Sigmoid colon (tissue), 7 donors: ENCODE measurements around the gene RAI2. TPM values are rescaled to one million over a fixed set of nuclear protein-coding genes. Genes with fewer than 3 reads are reported as not detected.

Source experiments
- DNase-seq: peaks from one replicate; pipeline ENCODE4 v3.0.0-alpha.2; 2019
- H3K27ac ChIP-seq, 4 donors: fragments of 200-600 bp; sonication (generic); one replicate each; pipeline ENCODE4 v1.5.1; 2016 to 2019; ENCODE audit warnings: mild to moderate bottlenecking in 1 of 4
- H3K27me3 ChIP-seq, 3 donors: fragments of 200-600 bp; sonication (generic); one replicate each; pipeline ENCODE4 v1.5.1; 2019; ENCODE audit warnings: mild to moderate bottlenecking in 1 of 3
- H3K36me3 ChIP-seq, 4 donors: fragments of 200-600 bp; sonication (generic); one replicate each; pipeline ENCODE4 v1.5.1; 2016 to 2019
- H3K4me1 ChIP-seq, 4 donors: fragments of 200-600 bp; sonication (generic); one replicate each; pipeline ENCODE4 v1.5.1; 2017 to 2019
- H3K4me3 ChIP-seq, 4 donors: fragments of 200-600 bp; sonication (generic); one replicate each; pipeline ENCODE4 v1.5.1; 2017 to 2019; ENCODE audit warnings: mild to moderate bottlenecking in 2 of 4, moderate library complexity in 1 of 4
- H3K9me3 ChIP-seq, 4 donors: fragments of 200-600 bp in 3 of 4; sonication (generic) in 3 of 4; one replicate each; pipeline versions ENCODE4 v1.5.1 to v1.6.1; 2013 to 2019
- EP300 ChIP-seq, 4 donors: sonication (generic); formaldehyde crosslinking; IDR thresholded peaks; one replicate each; pipeline ENCODE4 v1.6.1; 2017; ENCODE audit warnings: antibody characterized with exemption in 4 of 4
- POLR2A ChIP-seq, 2 donors: fragments of 450-650 bp; IDR thresholded peaks; one replicate each; pipeline ENCODE4 v1.6.1; 2016; ENCODE audit warnings: antibody characterized with exemption in 2 of 2, mild to moderate bottlenecking in 2 of 2, moderate library complexity in 2 of 2
- POLR2AphosphoS5 ChIP-seq, 4 donors: sonication (generic); formaldehyde crosslinking; IDR thresholded peaks; one replicate each; pipeline ENCODE4 v1.6.1; 2017; ENCODE audit warnings: antibody characterized with exemption in 4 of 4
- WGBS, 2 donors: extraction: QIAGEN DNeasy Blood & Tissue Kit; methylation state at CpG; one replicate each; pipeline ENCODE4 v1.1.7; 2013; 5-methylcytosine and 5-hydroxymethylcytosine counted together
- intact Hi-C: fragments of 100-400 bp; cut with DNase I; formaldehyde crosslinking; loops from one replicate; pipeline ENCODE4 v1.15.1; 2023
- polyA plus RNA-seq, 3 donors: library from polyadenylated mRNA; stranded (reverse); fragments of 200-250 nt; gene quantifications; one replicate each; pipeline ENCODE4 v1.2.3, GENCODE V29; 2013
- total RNA-seq, 4 donors: library from RNA; depleted of rRNA; stranded (reverse); fragments of >200 nt; gene quantifications; one replicate each; pipeline ENCODE4 v1.1.0, GENCODE V29; 2016
- TF ChIP-seq, protein P1 (sequence below), 4 experiments: fragments of 450-650 bp in 3 of 4; fragments of 200-600 bp in 1 of 4; IDR thresholded peaks; one replicate each; pipeline ENCODE4 v1.5.1; 2016 to 2019; ENCODE audit warnings: antibody characterized with exemption in 4 of 4, mild to moderate bottlenecking in 3 of 4, moderate library complexity in 2 of 4
- donor health status: healthy with polysubstance abuse.
- donor health status: Bipolar disorder and iron deficiency.
- donor health status: healthy.

Gene RAI2
- total and polyA plus RNA-seq, 7 donors: 3.7 to 26.0 (median 19.6) TPM

DNA sequence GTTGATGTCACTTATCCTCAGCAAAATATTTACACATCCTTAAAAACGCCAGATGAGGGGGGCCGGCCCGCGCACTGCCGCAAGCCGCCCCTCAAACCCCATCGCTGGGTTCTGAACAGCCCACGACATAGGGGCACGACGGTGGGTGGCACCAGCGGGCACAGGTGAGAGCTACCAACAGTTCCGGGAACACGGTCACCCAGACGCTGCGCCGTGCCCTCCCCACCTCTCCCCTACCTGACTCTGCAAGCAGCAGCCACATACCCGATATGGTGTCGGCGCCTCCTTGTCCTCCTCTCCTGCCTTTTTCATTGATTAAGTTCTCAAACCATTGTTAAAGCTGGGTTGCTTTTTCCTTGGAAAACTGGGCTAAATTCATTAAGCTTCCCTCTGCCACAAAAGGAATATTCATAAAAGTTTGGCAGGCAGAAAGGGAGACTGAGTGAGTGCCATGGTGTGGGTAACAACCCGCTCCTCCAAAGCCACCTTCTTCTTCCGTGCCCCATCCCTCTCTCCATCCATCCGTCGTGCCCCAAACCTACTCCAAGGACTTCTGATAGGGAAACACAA lies 1.4 kb downstream of the RAI2 start:
- H3K9me3 ChIP-seq: no peaks in the 10 kb centered on the region
- peak overlapping the region; percentile 61 to 62 (median 62) for H3K4me3 ChIP-seq
- intact Hi-C loops: no loop called here
- H3K4me1 ChIP-seq: peaks cover 0 to 16% (median 9%) of the 10 kb centered on the region in 4 donors
- no peaks in the 10 kb centered on the region for H3K36me3 ChIP-seq
- TF ChIP-seq POLR2A (IDR thresholded peaks at IDR 0.05): no peak
- TF ChIP-seq, protein P1, sequence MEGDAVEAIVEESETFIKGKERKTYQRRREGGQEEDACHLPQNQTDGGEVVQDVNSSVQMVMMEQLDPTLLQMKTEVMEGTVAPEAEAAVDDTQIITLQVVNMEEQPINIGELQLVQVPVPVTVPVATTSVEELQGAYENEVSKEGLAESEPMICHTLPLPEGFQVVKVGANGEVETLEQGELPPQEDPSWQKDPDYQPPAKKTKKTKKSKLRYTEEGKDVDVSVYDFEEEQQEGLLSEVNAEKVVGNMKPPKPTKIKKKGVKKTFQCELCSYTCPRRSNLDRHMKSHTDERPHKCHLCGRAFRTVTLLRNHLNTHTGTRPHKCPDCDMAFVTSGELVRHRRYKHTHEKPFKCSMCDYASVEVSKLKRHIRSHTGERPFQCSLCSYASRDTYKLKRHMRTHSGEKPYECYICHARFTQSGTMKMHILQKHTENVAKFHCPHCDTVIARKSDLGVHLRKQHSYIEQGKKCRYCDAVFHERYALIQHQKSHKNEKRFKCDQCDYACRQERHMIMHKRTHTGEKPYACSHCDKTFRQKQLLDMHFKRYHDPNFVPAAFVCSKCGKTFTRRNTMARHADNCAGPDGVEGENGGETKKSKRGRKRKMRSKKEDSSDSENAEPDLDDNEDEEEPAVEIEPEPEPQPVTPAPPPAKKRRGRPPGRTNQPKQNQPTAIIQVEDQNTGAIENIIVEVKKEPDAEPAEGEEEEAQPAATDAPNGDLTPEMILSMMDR (IDR thresholded peaks at IDR 0.05): no peak
- no peak for TF ChIP-seq POLR2AphosphoS5 (IDR thresholded peaks at IDR 0.05)
- no peak for TF ChIP-seq EP300 (IDR thresholded peaks at IDR 0.05)
- peaks cover 0 to 3% (median 0%) of the 10 kb centered on the region in 3 donors for H3K27me3 ChIP-seq
- no peak for DNase-seq
- WGBS, 2 donors: 1 to 2% methylated on average over 23 of the region's 23 CpGs
- peak overlapping the region; percentile 73 to 76 (median 73) for H3K27ac ChIP-seq

DNA sequence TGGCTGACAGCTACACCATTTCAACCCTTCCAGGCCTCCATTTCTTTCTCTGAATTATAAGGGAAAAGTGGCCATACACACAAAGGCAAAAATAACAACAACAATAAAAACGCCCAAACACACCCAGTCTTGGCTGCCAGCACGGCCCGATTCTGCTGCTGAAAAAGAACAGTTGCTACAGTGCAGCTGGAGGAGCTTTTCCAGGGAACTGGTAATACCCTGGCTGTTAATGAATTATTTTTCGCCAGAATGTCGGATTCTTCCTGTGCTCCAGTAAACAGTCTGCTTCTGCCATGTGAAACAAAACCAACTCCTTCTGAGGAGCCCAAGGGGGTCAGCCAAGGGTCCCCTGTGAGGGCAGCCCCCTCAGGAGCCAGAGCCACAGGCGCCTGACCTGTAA lies 6.6 kb downstream of the RAI2 start:
- no peak overlapping the region for H3K4me3 ChIP-seq
- H3K4me1 ChIP-seq: peaks cover 0 to 24% (median 13%) of the 10 kb centered on the region in 4 donors
- WGBS, 2 donors: 28 to 54% methylated on average over 6 of the region's 6 CpGs
- no peaks in the 10 kb centered on the region for H3K9me3 ChIP-seq
- no peaks in the 10 kb centered on the region for H3K36me3 ChIP-seq
- intact Hi-C loops: no loop called here
- TF ChIP-seq EP300 (IDR thresholded peaks at IDR 0.05) (no peak), POLR2A (IDR thresholded peaks at IDR 0.05) (no peak), POLR2AphosphoS5 (IDR thresholded peaks at IDR 0.05) (no peak)
- TF ChIP-seq, protein P1 (IDR thresholded peaks at IDR 0.05): no peak
- no peaks in the 10 kb centered on the region for H3K27me3 ChIP-seq
- no peak for DNase-seq
- peak overlapping the region; percentile 10 to 57 (median 44) for H3K27ac ChIP-seq

DNA sequence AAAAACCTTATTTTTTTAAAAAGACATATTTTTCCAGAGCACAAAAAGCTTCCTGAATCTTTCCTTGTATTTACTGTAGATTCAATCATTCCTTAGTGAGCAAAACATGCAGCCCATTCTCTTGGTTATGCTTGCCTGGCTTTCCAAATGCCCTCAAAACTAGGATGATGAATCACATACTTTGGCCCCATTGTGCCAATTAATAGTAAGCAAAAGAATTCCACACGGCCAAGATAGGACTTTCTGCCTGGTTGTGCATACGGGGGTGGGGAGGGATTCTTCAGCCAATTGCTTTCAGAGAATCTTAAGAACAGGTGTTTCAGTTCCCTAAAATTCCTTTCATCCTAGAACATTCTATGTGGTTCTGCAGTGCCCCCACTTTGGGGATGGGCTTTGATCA lies 7.0 kb downstream of the RAI2 start:
- Histone ChIP-seq H3K4me3 (no peak overlapping the region), H3K9me3 (no peaks in the 10 kb centered on the region), H3K27ac (peak overlapping the region in 2 of 4 donors; percentile 50 to 57), H3K36me3 (no peaks in the 10 kb centered on the region), H3K27me3 (no peaks in the 10 kb centered on the region), H3K4me1 (peaks cover 0 to 24% (median 14%) of the 10 kb centered on the region in 4 donors)
- TF ChIP-seq POLR2AphosphoS5 (IDR thresholded peaks at IDR 0.05) (no peak), EP300 (IDR thresholded peaks at IDR 0.05) (no peak), POLR2A (IDR thresholded peaks at IDR 0.05) (no peak)
- TF ChIP-seq, protein P1 (IDR thresholded peaks at IDR 0.05): no peak
- intact Hi-C loops: no loop called here
- whole genome bisulfite sequencing, 2 donors: 29 to 60% methylated on average over 2 of the region's 2 CpGs
- DNase-seq: no peak

DNA sequence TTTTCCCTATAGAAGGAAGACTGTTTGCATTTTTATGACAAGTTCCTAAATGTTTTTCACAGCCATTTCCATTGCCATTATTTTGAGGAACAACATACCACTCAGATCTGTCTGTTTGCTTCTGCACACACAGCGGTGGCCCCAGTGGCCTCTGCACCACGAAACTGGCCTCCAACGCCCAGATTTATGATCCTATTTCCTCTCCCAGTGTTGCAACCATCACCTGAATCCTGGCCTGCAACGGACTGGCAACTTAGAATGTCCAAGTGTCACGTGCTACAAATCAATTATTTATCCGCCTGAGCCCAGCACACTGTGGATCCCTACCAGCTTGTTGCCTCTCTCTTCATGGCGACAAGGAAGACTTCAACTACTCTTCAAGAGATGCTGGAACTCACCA lies 9.2 kb downstream of the RAI2 start:
- TF ChIP-seq EP300 (IDR thresholded peaks at IDR 0.05) (no peak), POLR2AphosphoS5 (IDR thresholded peaks at IDR 0.05) (no peak), POLR2A (IDR thresholded peaks at IDR 0.05) (no peak)
- TF ChIP-seq, protein P1 (IDR thresholded peaks at IDR 0.05): no peak
- intact Hi-C loops: no loop called here
- no peaks in the 10 kb centered on the region for H3K9me3 ChIP-seq
- H3K4me3 ChIP-seq: no peak overlapping the region
- no peak overlapping the region for H3K27ac ChIP-seq
- no peaks in the 10 kb centered on the region for H3K27me3 ChIP-seq
- 25 to 45% methylated on average over 7 of the region's 7 CpGs for WGBS, 2 donors
- no peaks in the 10 kb centered on the region for H3K36me3 ChIP-seq
- peaks cover 0 to 32% (median 15%) of the 10 kb centered on the region in 4 donors for H3K4me1 ChIP-seq
- DNase-seq: no peak
